NCI-H748 treated with DMSO at 0.1 percent for 48 hours (cell line): ENCODE data around the gene THSD7A.
"Not testable (repeated sequence)": the region's sequence is repeated elsewhere in the genome, so short reads cannot be mapped to it uniquely, and the experiment has no call there.

Source experiments
- DNase-seq: peaks from one replicate; lab custom pipeline; 2025; lab: John Stamatoyannopoulos, UW

The THSD7A gene

GRCh38 chr7:11458736-11459483 lies 373.1 kb downstream of the THSD7A start:
- no peak for DNase-seq

DNA sequence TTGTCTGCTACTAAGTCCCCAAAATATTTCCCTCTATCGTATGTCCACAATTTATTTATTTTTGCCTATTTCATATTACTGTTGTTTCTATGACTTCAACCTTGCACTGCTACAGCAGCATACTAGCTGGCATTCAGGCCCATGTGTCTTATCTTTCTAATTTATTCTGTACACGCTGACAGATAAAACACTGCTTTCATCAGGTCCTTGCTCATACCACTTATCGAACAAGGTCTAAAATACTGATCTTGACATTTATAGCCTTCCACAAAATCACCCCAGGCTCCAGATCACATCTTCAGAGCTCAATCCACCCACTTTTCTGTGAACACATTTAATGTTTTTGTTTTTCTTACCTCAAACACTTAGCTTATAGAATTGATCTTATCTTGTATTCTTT lies 374.6 kb downstream of the THSD7A start:
- DNase-seq: no peak

DNA sequence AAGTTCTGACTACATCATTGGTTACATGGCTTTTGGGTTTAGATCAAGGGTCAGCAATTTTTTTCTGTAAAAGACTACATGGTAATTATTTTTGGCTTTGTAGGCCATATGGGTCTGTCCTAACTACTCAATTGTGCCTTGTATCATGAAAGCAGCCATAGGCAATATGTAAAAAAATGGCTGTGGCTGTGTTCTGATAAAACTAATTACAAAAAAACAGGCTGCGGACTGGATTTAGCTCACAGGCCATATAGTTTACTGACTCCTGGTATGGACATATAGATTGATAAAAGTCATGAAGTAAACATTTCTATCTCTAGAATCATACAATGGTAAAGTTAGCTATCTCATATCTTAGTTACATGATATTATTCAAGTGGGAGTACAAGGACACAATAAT lies 375.4 kb downstream of the THSD7A start:
- no peak for DNase-seq

DNA sequence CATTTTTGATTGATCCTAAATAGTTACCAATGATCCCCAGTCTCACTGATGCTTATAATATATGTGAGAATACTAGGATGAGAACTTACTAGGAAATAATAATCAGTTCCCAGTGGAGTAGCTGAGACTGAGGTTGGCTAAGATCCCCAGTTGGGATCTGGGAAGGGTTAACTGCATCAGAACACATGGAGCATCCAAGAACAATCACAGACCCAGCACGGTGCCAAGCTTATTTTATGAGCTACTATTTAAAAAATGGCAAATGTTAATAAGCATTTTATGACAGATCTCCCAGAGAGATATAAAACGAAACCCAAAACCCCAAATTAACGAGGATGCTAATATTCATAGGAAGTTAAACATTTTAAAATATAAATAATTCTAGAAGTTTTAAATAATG lies 379.5 kb downstream of the THSD7A start:
- no peak for DNase-seq

DNA sequence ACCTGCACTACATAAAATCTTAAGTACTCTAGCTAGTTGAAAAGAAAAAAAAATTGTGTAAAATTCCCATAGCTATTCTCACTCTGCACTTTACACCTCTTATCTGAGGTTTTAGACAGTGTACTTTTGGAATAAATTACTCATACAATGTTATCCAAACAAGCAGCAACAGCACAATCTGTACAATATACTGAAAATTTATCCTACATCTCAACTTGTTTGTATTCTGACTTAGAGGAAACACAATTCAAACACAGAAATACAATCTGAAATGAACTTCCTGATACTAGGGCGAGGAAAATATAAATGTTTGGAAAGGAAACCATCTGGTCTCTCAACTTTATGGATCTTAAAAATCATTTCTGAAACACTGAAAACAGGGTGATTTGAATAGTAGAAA lies 381.7 kb downstream of the THSD7A start:
- DNase-seq: no peak

DNA sequence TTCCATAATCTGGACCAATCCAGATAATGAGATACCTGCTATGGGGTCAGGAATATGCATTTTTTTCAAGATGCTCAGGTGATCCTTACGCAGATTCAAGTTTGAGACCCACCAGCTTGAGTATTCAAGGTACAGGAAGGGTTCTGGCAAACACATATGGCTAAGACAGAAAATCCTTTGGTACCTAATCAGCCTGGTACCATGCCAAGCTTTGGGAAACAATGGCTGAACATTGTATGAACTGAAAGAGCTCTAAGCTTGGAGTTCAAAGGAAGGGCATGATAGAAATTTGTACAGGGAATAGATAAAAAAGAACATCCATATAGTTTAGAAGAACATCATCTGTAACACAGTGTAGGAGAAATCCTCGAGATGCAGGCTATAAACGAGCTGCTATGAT lies 382.7 kb downstream of the THSD7A start:
- DNase-seq: no peak

DNA sequence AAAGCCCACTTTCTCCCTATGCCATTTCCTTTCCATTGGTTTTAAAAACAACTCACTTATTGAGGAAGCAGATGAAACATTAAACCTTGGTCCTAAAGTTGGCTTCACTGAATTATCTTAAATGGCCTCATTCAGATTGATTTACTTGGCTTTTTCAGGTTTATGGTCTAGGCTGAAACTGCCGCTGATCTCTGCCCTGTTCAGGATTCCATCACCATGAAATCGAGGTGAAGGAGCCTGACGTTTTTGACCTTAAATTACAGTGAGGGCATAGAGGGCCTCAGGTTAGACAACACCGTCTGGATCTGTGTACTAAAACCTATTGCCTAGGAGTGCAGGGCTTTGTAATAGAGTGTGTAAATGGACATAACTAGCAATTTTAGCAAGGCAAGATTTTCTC lies 383.7 kb downstream of the THSD7A start:
- DNase-seq: no peak

DNA sequence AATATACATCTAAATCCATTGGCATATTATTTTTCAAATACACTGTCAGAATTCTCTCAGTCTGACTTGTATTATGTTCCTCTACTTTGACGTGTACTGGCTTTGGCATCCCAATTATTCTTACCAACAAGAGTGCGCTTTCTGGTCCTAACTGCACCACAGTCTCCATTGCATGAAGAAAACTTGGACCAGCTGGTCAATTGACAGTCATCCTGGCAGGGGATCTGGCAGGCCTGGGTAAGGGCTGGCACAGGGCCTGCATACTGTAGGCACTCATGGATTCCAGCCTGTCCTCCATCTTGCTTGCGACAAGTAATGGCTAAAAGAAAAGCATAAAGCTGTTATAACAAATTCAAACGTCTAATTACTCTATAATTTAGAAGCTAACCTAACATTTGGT lies 384.9 kb downstream of the THSD7A start:
- DNase-seq: no peak

DNA sequence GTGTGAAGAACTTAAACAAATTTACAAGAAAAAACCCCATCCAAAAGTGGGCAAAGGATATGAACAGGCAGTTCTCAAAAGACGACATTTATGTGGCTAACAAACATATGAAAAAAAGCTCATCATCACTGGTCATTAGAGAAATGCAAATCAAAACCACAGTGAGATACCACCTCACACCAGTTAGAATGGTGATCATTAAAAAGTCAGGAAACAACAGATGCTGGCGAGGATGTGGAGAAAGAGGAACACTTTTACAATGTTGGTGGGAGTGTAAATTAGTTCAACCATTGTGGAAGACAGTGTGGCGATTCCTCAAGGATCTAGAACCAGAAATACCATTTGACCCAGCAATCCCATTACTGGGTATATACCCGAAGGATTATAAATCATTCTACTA lies 388.1 kb downstream of the THSD7A start:
- DNase-seq: not testable (repeated sequence)

DNA sequence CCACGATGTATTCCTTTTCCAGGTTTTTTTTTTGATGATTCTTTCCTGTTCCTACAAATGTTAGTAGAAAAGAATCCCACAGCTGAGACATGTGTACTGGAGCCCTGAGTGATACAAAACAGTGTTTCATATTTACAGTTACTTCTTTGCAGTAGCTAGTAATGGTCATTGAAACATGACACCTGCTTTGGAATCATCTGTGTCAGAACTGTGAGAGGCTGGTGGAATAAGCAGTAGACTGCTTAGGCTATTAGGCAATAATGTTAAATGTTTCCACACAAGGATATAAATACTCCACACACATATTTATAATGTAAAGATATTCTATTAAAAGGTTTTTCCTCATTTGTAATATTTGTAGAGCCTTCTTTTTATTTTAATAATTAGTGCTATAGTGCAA lies 394.0 kb downstream of the THSD7A start:
- no peak for DNase-seq

- no peak for DNase-seq
Measured at GRCh38 chr7:11436773-11437524, 395.0 kb downstream of the THSD7A start.

DNA sequence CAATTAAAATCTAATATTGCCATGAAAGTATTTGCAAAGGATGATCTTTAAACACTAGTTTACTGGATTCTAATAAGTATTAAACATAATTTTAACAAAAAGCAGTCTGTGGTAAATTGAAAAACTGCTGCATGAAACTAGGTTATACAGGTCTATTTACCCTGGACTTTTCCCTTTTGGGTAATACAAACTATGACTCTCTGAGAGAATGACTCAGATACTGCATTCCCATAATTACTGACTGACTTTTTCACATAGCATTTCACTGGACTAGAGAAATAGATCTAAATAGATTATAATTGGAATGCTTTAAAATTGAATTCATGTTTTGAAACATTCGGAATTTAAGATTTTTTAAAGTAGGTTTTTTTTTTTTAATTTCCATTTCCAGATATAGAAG lies 395.7 kb downstream of the THSD7A start:
- no peak for DNase-seq

DNA sequence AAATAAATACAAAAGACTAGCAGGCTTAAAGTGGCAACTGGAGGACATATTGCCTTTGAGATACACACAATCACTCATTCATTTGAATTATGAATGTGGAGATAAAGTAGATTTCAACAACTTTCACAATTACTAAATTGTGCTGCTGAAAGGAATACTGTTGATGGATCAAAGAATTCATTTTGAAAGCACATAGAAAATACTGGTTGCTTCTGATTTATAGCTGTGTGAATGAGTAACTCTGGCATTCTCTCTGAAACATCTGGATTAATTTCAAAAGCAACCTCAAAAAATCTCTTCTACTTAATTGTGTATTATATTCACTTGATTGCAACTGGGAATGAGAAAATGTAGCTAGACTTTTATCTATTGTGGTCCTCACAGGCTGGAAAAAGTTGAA lies 397.6 kb downstream of the THSD7A start:
- no peak for DNase-seq

GRCh38 chr7:11430841-11431240 lies 401.2 kb downstream of the THSD7A start:
- DNase-seq: no peak

DNA sequence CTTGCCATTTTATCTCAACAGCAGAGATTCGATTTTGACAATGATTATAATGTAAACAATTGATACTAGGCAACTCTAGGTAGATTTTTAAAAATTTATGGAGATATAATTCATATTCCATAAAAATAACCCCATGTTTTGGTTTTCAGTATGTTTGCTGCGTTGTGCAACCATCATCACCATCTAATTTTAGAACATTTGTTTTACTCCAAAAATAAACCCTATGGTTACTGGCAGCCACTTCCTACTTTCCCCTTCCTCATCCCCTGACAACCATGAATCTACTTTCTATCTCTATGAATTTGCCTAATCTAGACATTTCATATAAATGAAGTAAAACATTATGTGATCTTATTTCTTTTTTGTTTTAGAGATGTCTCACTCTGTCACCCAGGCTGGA lies 401.9 kb downstream of the THSD7A start:
- no peak for DNase-seq

DNA sequence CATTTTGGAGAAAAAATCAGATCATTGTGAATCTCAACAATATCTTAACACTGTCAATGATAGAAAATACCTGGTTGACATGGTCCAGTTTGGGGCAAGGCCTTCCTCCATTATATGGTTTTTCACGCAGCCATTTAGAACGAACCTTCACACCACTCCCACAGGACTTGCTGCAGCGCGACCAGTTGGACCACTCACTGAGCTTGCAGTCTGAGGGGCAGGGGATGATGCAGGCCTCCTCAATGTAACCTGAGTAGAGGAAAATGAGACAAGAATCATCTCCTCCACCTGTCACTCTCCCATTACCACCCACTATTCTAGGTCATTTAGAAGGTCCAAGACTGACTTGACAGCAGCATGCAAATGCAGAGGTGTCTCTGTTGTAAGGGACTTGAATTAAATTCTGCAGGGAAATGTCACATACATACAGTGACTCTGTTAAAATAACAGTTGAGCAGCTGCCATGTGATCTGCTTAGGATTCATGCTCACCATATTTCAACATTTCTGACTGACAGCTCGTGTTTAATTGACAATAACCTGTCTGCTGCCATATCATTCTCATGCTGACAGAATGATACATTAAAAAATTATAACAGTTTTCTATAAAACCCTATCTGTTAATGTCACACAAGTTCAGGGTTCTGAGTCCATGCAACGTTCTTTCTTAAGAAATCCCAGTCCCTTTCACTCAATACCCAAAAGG lies 403.0 kb downstream of the THSD7A start:
- DNase-seq: no peak

- DNase-seq: peak; percentile 78
Measured at GRCh38 chr7:11427686-11428273, 404.2 kb downstream of the THSD7A start.

GRCh38 chr7:11424006-11424405 lies 408.0 kb downstream of the THSD7A start:
- DNase-seq: no peak

DNA sequence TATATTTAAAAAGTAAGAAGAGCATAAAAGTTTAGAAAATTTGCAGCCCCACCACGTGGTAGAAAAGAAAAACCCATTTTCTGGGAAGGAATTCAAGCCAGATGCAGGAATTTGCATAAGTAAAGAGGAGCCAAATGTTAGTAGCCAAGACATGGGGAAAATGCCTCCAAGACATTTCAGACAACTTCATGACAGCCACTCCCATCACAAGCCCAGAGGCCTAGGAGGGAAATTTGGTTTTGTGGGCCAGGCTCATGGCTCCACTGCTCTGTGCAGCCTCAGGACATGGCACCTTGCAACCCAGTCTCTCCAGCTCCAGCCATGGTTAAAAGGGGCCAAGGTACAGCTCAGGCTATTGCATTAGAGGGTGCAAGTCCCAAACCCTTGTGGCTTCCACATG lies 411.9 kb downstream of the THSD7A start:
- DNase-seq: no peak

DNA sequence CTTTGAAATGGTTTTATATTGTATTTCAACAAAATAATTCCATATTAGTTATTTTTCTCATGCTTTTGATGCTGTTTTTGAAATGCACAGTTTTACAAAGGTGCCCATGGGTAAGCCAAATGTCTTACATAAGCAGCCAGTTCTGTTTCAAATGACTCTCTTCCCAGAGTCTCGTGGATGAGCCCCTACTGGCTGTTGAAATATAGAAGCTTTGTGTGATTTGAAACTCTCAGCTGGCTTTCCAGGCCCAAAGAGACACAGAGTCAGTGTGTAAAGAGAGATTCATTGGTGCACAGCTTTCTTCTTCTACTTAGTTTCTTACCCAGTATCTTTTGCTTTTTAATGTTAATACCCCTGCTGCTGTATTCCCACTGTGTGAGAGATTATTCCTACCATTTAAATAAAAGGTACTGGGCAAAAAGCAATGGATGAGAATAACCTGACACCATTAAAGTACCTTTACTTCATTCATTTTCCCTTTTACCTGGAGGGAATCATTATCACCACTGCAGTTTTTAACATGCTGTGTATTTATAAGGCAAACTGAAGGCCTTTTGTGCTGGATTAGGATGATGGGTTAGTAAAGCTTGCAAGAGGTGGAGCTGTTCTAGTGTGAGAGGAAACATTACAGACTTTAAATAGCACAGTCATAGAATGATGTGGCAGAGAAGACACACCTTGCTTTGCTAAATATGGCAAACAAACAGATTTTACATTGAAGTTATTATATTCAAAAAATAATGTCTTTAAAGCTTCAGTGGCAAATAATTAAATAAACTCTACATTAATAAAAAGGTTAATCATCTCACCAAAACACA lies 415.1 kb downstream of the THSD7A start:
- no peak for DNase-seq

DNA sequence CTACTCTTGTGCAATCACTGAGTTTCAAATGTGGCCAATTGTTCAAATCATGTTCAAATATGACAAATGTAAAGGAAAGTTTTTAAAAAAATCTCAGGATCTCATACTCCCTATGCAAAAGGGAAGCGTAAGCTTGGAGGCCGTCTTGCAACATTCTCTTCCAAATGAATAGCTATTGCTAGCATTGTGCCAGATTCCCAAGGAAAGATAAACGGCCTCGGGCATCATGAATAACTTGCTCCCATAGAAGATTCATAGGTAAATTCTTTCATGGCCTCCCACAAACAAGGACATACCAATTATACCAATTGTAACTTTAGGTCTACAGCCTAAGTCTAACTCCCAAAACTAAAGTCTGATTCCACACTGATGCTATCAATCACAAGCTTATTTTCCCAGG lies 416.9 kb downstream of the THSD7A start:
- no peak for DNase-seq

- DNase-seq: no peak
Measured at GRCh38 chr7:11413901-11414300, 418.1 kb downstream of the THSD7A start.
